ENCODE data around the gene DYNC1I1. TPM values are rescaled to one million over a fixed set of nuclear protein-coding genes. Genes with fewer than 3 reads are reported as not detected.

The DYNC1I1 gene
- polyA plus RNA-seq, 4 donors = 0.57 to 0.74 (median 0.64) TPM

DNA sequence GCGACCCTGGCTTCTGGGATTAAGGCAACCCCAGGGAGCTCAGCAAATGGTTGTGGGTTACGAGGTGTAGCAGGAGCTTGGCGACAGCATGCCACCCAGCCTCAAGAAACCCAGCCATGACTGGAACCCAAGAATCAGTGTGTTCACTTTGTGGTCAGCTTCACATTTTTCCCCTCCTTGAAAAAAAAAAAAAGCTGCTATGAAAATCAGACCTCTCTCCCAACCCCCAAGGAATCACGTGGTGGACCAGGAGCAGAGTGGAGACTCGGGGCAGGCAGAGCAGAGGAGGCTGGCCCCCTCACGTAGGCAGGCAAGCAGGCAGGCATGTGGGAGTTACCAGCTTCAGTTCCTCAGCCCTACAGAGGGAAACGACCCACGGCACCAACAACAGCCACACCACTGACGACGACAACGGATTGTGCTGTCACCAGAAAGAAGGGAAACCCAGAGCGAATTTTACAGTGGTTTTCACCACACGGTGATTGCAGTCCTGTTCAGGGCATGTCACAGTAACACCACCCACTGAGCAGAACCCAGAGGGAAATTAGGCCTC, 346.2 kb downstream of the DYNC1I1 start:
- no peak for DNase-seq (ENCODE audit: low read depth in 4 of 4, low spot score in 2 of 4)

DNA sequence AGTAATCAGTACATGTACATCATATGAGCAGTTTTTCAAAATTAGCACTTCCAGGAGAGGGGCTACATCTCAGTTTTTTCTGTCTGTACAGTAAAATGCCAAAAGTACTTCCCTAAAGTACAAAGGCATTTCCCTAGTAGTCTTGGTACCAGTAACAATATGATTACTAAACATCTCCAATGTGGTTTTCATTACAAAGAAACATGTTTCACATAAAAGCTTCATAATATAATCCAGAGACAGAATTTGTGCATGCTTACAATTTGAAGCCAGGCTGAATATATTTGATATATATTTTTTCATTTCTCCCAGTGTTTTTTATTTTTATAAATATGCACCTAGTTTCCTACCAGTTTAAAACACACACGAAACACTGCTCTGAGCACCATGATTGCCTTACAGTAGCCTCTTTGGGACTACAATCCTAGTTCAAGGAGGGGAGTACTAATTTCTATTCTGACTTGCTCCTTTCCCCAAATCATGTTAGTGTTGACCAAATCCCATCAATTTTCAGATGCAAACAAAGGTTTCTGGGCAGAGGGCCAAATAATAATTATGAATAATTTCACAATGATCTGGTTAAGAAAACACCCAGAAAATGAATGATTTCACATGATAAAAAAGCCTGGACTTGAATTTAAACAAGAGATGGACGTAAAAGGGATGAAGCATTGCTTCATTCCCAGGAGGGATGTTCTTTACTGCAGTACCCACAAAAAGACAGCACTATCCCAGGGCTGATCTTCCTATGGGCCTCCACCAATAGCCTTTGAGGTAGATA, 348.3 kb downstream of the DYNC1I1 start:
- DNase-seq (ENCODE audit: low read depth in 4 of 4, low spot score in 2 of 4) = no peak

DNA sequence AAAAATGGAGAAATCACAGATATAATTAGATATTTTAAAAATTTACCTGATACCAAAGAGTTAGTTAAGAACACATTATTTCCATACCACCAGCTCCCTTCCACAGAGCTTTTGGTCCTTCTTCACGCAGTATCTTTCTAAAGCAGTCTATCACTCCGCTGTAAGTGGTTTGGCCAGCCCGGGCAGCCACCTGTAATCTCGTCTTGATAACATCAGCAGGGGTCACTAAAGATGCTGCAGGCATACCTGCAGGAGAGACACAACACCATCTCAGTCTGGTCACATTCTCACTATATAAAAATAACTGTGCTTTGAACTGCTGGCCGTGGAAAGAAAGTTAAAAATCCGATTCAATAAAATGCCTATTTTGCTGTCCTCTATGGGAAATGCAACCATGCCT, 349.4 kb downstream of the DYNC1I1 start:
- no peak for DNase-seq (ENCODE audit: low read depth in 4 of 4, low spot score in 2 of 4)

GRCh38 chr7:96122746-96123145, 350.4 kb downstream of the DYNC1I1 start:
- no peak for DNase-seq (ENCODE audit: low read depth in 4 of 4, low spot score in 2 of 4)

- no peak for DNase-seq (ENCODE audit: low read depth in 4 of 4, low spot score in 2 of 4)
Observed at GRCh38 chr7:96126382-96126781, 354.0 kb downstream of the DYNC1I1 start.

GRCh38 chr7:96127746-96128145, 355.4 kb downstream of the DYNC1I1 start:
- DNase-seq (ENCODE audit: low read depth in 4 of 4, low spot score in 2 of 4) = no peak

GRCh38 chr7:96131525-96131924, 359.2 kb downstream of the DYNC1I1 start:
- no peak for DNase-seq (ENCODE audit: low read depth in 4 of 4, low spot score in 2 of 4)

GRCh38 chr7:96135241-96135640, 362.9 kb downstream of the DYNC1I1 start:
- no peak for DNase-seq (ENCODE audit: low read depth in 4 of 4, low spot score in 2 of 4)

- DNase-seq (ENCODE audit: low read depth in 4 of 4, low spot score in 2 of 4) = no peak
Observed at GRCh38 chr7:96136600-96137239, 364.4 kb downstream of the DYNC1I1 start.

GRCh38 chr7:96143495-96144259, 371.3 kb downstream of the DYNC1I1 start:
- DNase-seq (ENCODE audit: low read depth in 4 of 4, low spot score in 2 of 4) = no peak

DNA sequence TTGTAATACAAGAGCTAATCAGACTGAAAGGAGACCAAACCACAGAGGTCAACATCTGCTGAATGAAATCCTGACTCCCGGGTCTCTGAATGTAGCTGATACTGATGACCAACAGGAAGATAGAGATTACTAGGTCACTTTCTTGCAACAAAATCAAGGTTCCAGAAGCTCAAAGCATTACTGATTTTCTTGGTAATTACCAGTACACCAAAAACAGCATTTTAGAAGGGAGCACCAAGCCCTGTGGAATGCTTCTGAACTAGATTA, 371.8 kb downstream of the DYNC1I1 start:
- no peak for DNase-seq (ENCODE audit: low read depth in 4 of 4, low spot score in 2 of 4)

Other genes starting within 250 kb of the DYNC1I1 start
- gene PDK4, start 176.0 kb upstream of the DYNC1I1 start, polyA plus RNA-seq (ENCODE audit: insufficient read length in 4 of 4) = 10 to 100 TPM; 13.5 to 28.6 (median 17.9) TPM